Subcutaneous adipose tissue (tissue), 4 donors: ENCODE results near the gene NEK2. TPM values are rescaled to one million over a fixed set of nuclear protein-coding genes. Genes with fewer than 3 reads are reported as not detected.

ENCODE experiments used
- CTCF ChIP-seq: fragments of 450-650 bp; IDR thresholded peaks from one replicate; pipeline ENCODE4 v1.5.1; 2016; ENCODE audit warnings: low read depth, mild to moderate bottlenecking, control low read depth, antibody characterized with exemption, moderate library complexity
- total RNA-seq, 4 donors: library from RNA; depleted of rRNA; stranded (reverse); fragments of >200 nt; gene quantifications; one replicate each; pipeline ENCODE4 v1.1.0, GENCODE V29; 2016

The NEK2 gene
- total RNA-seq, 4 donors from 2014 or later, result 0.68 to 1.1 TPM; not detected in 2

DNA sequence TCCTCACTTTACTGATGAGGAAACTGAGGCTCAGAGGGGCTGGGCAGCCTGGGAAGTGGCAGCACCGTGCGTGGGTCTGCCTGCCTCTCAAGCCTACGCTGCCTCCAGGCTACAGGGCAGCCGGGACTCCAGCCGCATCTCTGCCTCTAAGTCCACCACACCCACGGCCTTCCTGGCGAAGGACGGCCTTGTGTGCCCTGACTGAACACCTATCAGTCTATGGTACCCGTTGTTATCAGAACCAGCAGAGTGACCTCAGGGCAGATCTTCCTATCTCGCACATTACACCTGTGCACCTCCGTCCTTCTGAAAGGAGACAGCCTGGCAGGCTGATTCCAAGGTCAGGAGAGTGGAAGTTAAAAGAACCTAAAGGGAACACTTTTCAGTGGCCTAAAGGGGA lies 60.8 kb downstream of the NEK2 start:
- TF ChIP-seq CTCF, result no peak

GRCh38 chr1:211613951-211614350 lies 61.5 kb downstream of the NEK2 start:
- no peak for TF ChIP-seq CTCF

DNA sequence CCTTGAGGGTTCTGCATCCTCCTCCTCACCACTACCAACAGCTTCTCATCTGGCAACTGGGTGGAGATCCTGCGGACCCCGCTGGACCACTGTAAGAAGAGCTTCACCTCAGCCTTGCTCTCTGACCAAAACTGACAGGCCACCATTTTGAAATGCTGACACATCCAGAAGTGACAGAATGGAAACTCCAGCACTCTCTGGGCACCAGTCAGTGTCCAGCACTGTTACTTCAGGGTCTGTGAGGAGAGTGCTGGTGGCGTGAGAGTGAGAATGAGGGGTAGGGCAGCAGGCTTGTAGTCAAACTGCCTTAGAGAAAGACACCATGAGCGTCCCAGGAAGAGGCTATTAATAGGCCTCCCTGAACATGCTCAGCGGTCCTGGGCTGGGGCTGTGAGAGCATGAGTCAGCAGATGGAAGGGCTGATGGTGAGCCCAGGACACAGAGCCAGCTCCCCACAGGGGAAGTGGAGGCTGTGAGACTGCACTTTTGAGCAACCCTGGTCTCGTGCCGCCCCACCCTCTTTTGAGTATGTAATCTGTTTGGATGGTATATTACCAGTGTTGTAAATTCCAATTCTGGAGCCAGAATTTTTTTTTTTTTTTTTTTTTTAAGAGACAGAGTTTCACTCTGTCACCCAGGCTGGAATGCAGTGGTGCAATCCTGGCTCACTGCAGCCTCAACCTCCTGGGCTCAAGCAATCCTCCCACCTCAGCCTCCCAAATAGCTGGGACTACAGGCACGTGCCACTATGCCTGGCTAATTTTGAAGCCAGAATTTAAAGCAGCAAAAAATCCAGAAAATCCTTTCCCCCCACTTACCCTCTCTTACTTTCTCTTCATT lies 62.1 kb downstream of the NEK2 start:
- no peak for TF ChIP-seq CTCF

- TF ChIP-seq CTCF, result no peak
Observed at GRCh38 chr1:211612786-211613107, 62.7 kb downstream of the NEK2 start.

Other genes starting within 250 kb of the NEK2 start
- gene RD3, start 183.5 kb downstream of the NEK2 start, total RNA-seq, result under 1 TPM in 2 of 4 donors, not detected in 2; 0.22 to 0.34 TPM
- 10 to 100 TPM; 17.1 to 43.7 (median 26.6) TPM for gene SLC30A1, start 96.5 kb downstream of the NEK2 start, total RNA-seq
- gene LPGAT1, start 155.1 kb upstream of the NEK2 start, total RNA-seq, result 100 to 1,000 TPM in 1 of 4 donors, 10 to 100 TPM in 3; 57.8 to 131 (median 73.7) TPM